Measurements from ENCODE around the gene HSFX4. TPM values are rescaled to one million over a fixed set of nuclear protein-coding genes. Genes with fewer than 3 reads are reported as not detected.

Gene HSFX4
- total and polyA plus RNA-seq, 8 donors: 0.09 TPM; not detected in 7

- ATAC-seq (peak; percentile 38 to 60 (median 54)), DNase-seq (no peak), FAIRE-seq (no peak)
- Histone ChIP-seq H3K4me1 (no peaks in the 10 kb centered on the region), H3K27ac (no peak overlapping the region), H3K27me3 (no peaks in the 10 kb centered on the region), H3K4me3 (no peak overlapping the region), H3K9me3 (no peaks in the 10 kb centered on the region), H3K36me3 (no peaks in the 10 kb centered on the region)
- intact Hi-C loops (cut with DNase I): no loop called here
- no peak for TF ChIP-seq CTCF (IDR thresholded peaks at IDR 0.05)
- 32 to 45% methylated on average over 6 of the region's 6 CpGs for WGBS, 2 donors
Measured at GRCh38 chrX:149949743-149950436, 20.5 kb downstream of the HSFX4 start.

GRCh38 chrX:149950681-149951080, 21.3 kb downstream of the HSFX4 start:
- Histone ChIP-seq H3K4me1 (no peaks in the 10 kb centered on the region), H3K9me3 (no peaks in the 10 kb centered on the region), H3K27me3 (no peaks in the 10 kb centered on the region), H3K36me3 (no peaks in the 10 kb centered on the region), H3K27ac (no peak overlapping the region), H3K4me3 (no peak overlapping the region)
- WGBS, 2 donors: 5 to 26% methylated on average over 1 of the region's 1 CpG
- peak; percentile 49 to 67 (median 64) for ATAC-seq
- peak in 2 of 4 donors; percentile 21 to 53 for TF ChIP-seq CTCF (IDR thresholded peaks at IDR 0.05)
- peak; percentile 79 for FAIRE-seq
- intact Hi-C loops (cut with DNase I): no loop called here
- DNase-seq: no peak

DNA sequence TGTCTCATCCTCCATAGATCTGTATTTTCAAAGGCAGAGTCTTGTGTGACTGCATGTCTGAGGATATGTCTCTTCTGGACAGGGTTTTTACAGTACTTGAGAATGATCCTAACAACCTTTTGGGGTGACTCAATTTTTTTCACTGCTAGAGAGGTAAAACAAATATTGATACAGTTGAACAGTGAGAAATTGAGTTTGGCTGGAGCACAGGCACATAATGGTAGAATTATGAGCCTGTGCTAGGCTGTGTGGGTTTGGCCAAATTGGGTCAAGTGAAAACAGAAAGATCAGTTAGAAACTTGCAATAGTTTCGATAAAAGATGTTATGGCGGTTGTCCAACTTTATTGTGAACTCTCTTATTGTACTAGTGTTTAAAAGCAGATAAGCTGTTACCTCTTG, 32.2 kb downstream of the HSFX4 start:
- no peak for DNase-seq
- Histone ChIP-seq H3K36me3 (no peaks in the 10 kb centered on the region), H3K4me3 (no peak overlapping the region), H3K27me3 (peaks cover 0 to 9% (median 3%) of the 10 kb centered on the region in 4 donors), H3K9me3 (no peaks in the 10 kb centered on the region), H3K27ac (no peak overlapping the region), H3K4me1 (peaks cover 0 to 2% (median 0%) of the 10 kb centered on the region in 3 donors)
- TF ChIP-seq CTCF (IDR thresholded peaks at IDR 0.05): no peak
- FAIRE-seq: no peak
- intact Hi-C loops (cut with DNase I): no loop called here
- WGBS, 2 donors: 12 to 47% methylated on average over 2 of the region's 2 CpGs
- ATAC-seq: peak in 2 of 4 donors; percentile 52 to 66

GRCh38 chrX:149962010-149962409, 32.6 kb downstream of the HSFX4 start:
- Histone ChIP-seq H3K36me3 (no peaks in the 10 kb centered on the region), H3K4me1 (peaks cover 0 to 2% (median 0%) of the 10 kb centered on the region in 3 donors), H3K9me3 (no peaks in the 10 kb centered on the region), H3K4me3 (no peak overlapping the region), H3K27me3 (peaks cover 0 to 9% (median 3%) of the 10 kb centered on the region in 4 donors), H3K27ac (no peak overlapping the region)
- DNase-seq (no peak), ATAC-seq (no peak), FAIRE-seq (no peak)
- no peak for TF ChIP-seq CTCF (IDR thresholded peaks at IDR 0.05)
- intact Hi-C loops (cut with DNase I): no loop called here
